Measurements from ENCODE around the gene AKAP8L.

DNA sequence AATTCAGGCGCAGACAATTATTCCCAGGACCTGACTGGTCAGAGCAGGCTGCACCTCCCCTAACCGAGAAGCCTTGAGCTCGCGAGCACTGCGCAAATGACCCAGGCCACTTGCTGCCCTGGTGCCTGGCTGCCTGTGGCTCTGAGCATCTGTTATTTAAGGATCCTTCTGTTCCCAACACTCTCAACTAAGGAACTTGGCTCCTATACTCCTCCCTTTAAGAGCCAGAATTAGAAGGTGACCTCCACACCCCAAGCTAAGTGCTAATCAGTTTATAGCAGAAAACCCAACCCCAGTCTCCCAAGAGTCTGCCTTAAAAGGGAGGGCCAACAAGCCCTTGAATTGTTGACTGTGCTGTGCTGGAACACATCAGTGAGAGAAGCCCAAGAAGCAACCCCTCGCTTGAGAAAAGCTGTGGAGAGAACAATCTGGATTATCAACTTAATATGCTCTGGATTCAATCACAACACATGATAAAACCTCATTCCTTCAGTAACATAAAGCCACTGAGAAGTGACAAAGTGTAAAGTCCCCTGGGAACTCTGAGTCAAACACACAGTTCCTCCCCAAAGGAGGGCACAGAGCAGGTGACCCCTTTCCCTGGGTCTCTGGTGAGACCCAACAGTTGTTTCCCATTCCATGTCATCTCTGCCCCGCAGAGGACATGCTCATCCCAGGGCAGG is 14.6 kb downstream of the AKAP8L start:
- TF ChIP-seq, protein P1, sequence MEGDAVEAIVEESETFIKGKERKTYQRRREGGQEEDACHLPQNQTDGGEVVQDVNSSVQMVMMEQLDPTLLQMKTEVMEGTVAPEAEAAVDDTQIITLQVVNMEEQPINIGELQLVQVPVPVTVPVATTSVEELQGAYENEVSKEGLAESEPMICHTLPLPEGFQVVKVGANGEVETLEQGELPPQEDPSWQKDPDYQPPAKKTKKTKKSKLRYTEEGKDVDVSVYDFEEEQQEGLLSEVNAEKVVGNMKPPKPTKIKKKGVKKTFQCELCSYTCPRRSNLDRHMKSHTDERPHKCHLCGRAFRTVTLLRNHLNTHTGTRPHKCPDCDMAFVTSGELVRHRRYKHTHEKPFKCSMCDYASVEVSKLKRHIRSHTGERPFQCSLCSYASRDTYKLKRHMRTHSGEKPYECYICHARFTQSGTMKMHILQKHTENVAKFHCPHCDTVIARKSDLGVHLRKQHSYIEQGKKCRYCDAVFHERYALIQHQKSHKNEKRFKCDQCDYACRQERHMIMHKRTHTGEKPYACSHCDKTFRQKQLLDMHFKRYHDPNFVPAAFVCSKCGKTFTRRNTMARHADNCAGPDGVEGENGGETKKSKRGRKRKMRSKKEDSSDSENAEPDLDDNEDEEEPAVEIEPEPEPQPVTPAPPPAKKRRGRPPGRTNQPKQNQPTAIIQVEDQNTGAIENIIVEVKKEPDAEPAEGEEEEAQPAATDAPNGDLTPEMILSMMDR (conservative IDR thresholded peaks at IDR 0.05 in 1 of 2, IDR thresholded peaks at IDR 0.05 in 1 of 2; ENCODE audit: low read depth in 1 of 2, low read length in 2 of 2): no peak
- no peak for TF ChIP-seq EZH2 (IDR thresholded peaks at IDR 0.05; ENCODE audit: low read length, missing control alignments)

All from fibroblast of lung (primary cell).